SK-N-SH treated with all-trans-retinoic acid at 6 μM for 48 hours (cell line): ENCODE data around the gene PTPRN2.

ENCODE experiments used
- ARNTL ChIP-seq: fragments of 450-650 bp; formaldehyde crosslinking; IDR thresholded peaks from 2 replicates; pipeline ENCODE4 v1.5.0; 2020; ENCODE audit warnings: low read depth, mild to moderate bottlenecking, moderate library complexity, borderline replicate concordance
- ESRRG ChIP-seq: fragments of 250-450 bp; sonication (Bioruptor Pico); IDR thresholded peaks from 2 replicates; pipeline ENCODE4 v1.6.1; 2021; ENCODE audit warnings: mild to moderate bottlenecking
- OSR1 ChIP-seq: fragments of 250-450 bp; sonication (Bioruptor Pico); IDR thresholded peaks from 2 replicates; pipeline ENCODE4 v1.8.0; 2022; ENCODE audit warnings: moderate library complexity, mild to moderate bottlenecking, inconsistent platforms
- PATZ1 ChIP-seq: fragments of 250-450 bp; sonication (Bioruptor Pico); IDR thresholded peaks from 2 replicates; pipeline ENCODE4 v1.8.0; 2020; ENCODE audit warnings: mild to moderate bottlenecking, moderate library complexity, borderline replicate concordance
- POU6F1 ChIP-seq: fragments of 250-450 bp; sonication (Bioruptor Pico); IDR thresholded peaks from 2 replicates; pipeline ENCODE4 v1.8.0; 2021; ENCODE audit warnings: low read depth, mild to moderate bottlenecking, moderate library complexity, borderline replicate concordance
- RARB ChIP-seq: fragments of 250-450 bp; sonication (Bioruptor Pico); IDR thresholded peaks from 2 replicates; pipeline ENCODE4 v1.8.0; 2021; ENCODE audit warnings: mild to moderate bottlenecking, moderate library complexity
- TSHZ2 ChIP-seq: fragments of 250-450 bp; sonication (Bioruptor Pico); IDR thresholded peaks from 2 replicates; pipeline ENCODE4 v1.5.0; 2020; ENCODE audit warnings: mild to moderate bottlenecking, moderate library complexity
- ZFP3 ChIP-seq: fragments of 250-450 bp; sonication (Bioruptor Pico); IDR thresholded peaks from 2 replicates; pipeline ENCODE4 v1.5.0; 2020; ENCODE audit warnings: mild to moderate bottlenecking, moderate library complexity
- ZNF565 ChIP-seq: fragments of 450-650 bp; formaldehyde crosslinking; conservative IDR thresholded peaks from 2 replicates; pipeline ENCODE4 v1.5.0; 2020; ENCODE audit warnings: low read depth, mild to moderate bottlenecking, moderate library complexity

GRCh38 chr7:158386355-158386618, 201.3 kb downstream of the PTPRN2 start:
- TF ChIP-seq POU6F1 (CRISPR knock-in tag), result no peak
- no peak for TF ChIP-seq ZNF565 (CRISPR knock-in tag)
- TF ChIP-seq ARNTL, result no peak
- no peak for TF ChIP-seq ZFP3 (CRISPR knock-in tag)
- no peak for TF ChIP-seq PATZ1 (CRISPR knock-in tag)
- TF ChIP-seq OSR1 (CRISPR knock-in tag), result no peak
- no peak for TF ChIP-seq RARB (CRISPR knock-in tag)
- TF ChIP-seq ESRRG (CRISPR knock-in tag), result no peak
- no peak for TF ChIP-seq TSHZ2 (CRISPR knock-in tag)
